Smooth muscle cell (in vitro differentiated cells): Measurements from ENCODE around the gene MARK3. TPM values are rescaled to one million over a fixed set of nuclear protein-coding genes. Genes with fewer than 3 reads are reported as not detected.

ENCODE experiments used
- DNase-seq: peaks from one replicate; lab custom pipeline; 2025; ENCODE audit not compliant: unreplicated experiment; lab: John Stamatoyannopoulos, UW
- H2AFZ ChIP-seq: fragments of 200-600 bp; sonication (generic); 2 replicates; pipeline ENCODE4 v1.6.0; 2016; ENCODE audit warnings: antibody characterized with exemption, low read depth, mild to moderate bottlenecking
- H3F3A ChIP-seq: fragments of 200-600 bp; sonication (generic); 2 replicates; pipeline ENCODE4 v1.6.0; 2017; ENCODE audit warnings: antibody characterized with exemption, low read depth
- H3K27ac ChIP-seq: fragments of 200-600 bp; sonication (generic); 2 replicates; pipeline ENCODE4 v1.5.1; 2016; ENCODE audit warnings: low read depth, mild to moderate bottlenecking
- H3K27me3 ChIP-seq: fragments of 200-600 bp; sonication (generic); 2 replicates; pipeline ENCODE4 v1.6.1; 2016; ENCODE audit warnings: low read depth, mild to moderate bottlenecking
- H3K36me3 ChIP-seq: fragments of 200-600 bp; sonication (generic); 2 replicates; pipeline ENCODE4 v1.5.1; 2016; ENCODE audit warnings: low read depth
- H3K4me1 ChIP-seq: fragments of 200-600 bp; sonication (generic); 2 replicates; pipeline ENCODE4 v1.5.1; 2016; ENCODE audit warnings: low read depth
- H3K4me2 ChIP-seq: fragments of 200-600 bp; sonication (generic); 2 replicates; pipeline ENCODE4 v1.6.0; 2016; ENCODE audit warnings: mild to moderate bottlenecking
- H3K4me3 ChIP-seq: fragments of 200-600 bp; sonication (generic); 2 replicates; pipeline ENCODE4 v1.5.1; 2016; ENCODE audit warnings: mild to moderate bottlenecking
- H3K79me2 ChIP-seq: fragments of 200-600 bp; sonication (generic); 2 replicates; pipeline ENCODE4 v1.6.0; 2016; ENCODE audit warnings: low read depth, mild to moderate bottlenecking
- H3K9ac ChIP-seq: fragments of 200-600 bp; sonication (generic); 2 replicates; pipeline ENCODE4 v1.6.0; 2016; ENCODE audit warnings: low read depth
- H3K9me3 ChIP-seq: fragments of 200-600 bp; sonication (generic); replicated peaks from 2 replicates; pipeline ENCODE4 v1.5.1; 2016; ENCODE audit warnings: low read depth
- H4K20me1 ChIP-seq: fragments of 200-600 bp; sonication (generic); 2 replicates; pipeline ENCODE4 v1.6.0; 2016; ENCODE audit warnings: low read depth
- WGBS: methylation state at CpG from one replicate; pipeline ENCODE4 v1.1.7; 2016; ENCODE audit warnings: low lambda C conversion rate; 5-methylcytosine and 5-hydroxymethylcytosine counted together
- polyA plus RNA-seq: library from polyadenylated mRNA; unstranded; fragments of >200 nt; fragmentation: Nextera tagmentation; extraction: Ambion mirVana; gene quantifications from 2 replicates; pipeline ENCODE4 v1.2.1, GENCODE V29; 2016
- total RNA-seq: library from RNA; depleted of rRNA; stranded (reverse); fragments of >200 nt; gene quantifications from 2 replicates; pipeline ENCODE4 v1.2.3, GENCODE V29; 2014
- TF ChIP-seq, protein P1 (sequence below): fragments of 200-600 bp; sonication (generic); IDR thresholded peaks from 2 replicates; pipeline ENCODE4 v1.5.1; 2017; ENCODE audit warnings: borderline replicate concordance, mild to moderate bottlenecking, antibody characterized with exemption; ENCODE audit not compliant: insufficient read depth, poor library complexity, severe bottlenecking

MARK3 gene
- total and polyA plus RNA-seq, 2 experiments from 2014 or later = 63.2 to 68.4 TPM

DNA sequence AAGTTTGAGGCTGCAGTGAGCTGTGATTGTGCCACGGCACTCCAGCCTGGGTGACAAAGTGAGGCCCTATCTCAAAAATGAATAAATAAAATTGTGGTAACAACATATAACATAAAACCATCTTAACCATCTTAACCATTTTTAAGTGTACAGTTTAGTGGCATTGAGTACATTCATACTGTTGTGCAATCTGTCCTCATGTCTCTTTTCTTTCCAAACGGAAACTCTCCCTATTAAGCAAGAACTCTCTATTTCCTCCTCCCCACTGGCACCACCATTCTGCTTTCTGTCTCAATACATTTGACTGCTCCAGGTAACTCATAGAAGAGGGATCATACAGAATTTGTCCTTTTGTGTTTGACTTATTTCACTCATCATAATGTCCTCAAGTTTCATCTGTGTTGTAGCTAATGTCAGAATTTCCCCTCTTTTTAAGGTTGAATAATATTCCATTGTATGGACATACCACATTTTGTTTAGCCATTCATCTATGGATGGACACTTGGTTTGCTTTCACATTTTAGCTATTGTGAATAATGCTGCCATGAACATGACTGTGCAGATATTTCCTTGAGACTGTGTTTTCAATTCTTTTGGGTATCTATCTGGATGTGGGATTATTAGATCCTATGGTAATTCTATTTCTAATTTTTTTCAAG lies 4.4 kb upstream of the MARK3 start:
- TF ChIP-seq, protein P1, sequence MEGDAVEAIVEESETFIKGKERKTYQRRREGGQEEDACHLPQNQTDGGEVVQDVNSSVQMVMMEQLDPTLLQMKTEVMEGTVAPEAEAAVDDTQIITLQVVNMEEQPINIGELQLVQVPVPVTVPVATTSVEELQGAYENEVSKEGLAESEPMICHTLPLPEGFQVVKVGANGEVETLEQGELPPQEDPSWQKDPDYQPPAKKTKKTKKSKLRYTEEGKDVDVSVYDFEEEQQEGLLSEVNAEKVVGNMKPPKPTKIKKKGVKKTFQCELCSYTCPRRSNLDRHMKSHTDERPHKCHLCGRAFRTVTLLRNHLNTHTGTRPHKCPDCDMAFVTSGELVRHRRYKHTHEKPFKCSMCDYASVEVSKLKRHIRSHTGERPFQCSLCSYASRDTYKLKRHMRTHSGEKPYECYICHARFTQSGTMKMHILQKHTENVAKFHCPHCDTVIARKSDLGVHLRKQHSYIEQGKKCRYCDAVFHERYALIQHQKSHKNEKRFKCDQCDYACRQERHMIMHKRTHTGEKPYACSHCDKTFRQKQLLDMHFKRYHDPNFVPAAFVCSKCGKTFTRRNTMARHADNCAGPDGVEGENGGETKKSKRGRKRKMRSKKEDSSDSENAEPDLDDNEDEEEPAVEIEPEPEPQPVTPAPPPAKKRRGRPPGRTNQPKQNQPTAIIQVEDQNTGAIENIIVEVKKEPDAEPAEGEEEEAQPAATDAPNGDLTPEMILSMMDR = no peak
- Histone ChIP-seq H4K20me1 (peaks cover 4% of the 10 kb centered on the region), H3K4me3 (no peak overlapping the region), H3K27ac (no peak overlapping the region), H3K4me2 (no peak overlapping the region), H3F3A (peaks cover 6% of the 10 kb centered on the region), H3K9ac (no peak overlapping the region), H3K4me1 (no peaks in the 10 kb centered on the region), H3K9me3 (no peaks in the 10 kb centered on the region), H2AFZ (no peak overlapping the region), H3K36me3 (no peaks in the 10 kb centered on the region), H3K79me2 (peaks cover 2% of the 10 kb centered on the region), H3K27me3 (no peaks in the 10 kb centered on the region)
- DNase-seq = no peak
- WGBS = 0% methylated on average over 2 of the region's 2 CpGs

DNA sequence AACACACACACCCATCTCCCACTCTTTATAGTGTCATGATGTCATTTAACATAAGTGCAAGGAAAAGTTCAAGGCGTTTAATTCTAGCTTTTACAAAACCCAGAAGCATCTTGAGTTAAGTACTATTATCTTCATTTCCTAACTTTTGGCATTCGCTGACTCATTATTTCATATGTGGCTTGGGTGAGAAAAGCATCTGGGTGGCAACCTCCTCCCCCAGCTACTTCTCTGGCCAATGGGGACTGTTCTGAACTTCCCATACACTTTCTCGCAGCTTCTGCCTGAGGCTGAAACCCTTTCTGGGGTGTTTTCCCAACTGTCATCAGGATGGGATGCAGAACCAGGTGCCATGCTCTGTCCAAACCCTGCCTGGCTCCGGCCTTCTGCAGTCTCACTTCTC lies 2.8 kb upstream of the MARK3 start:
- H3K4me1 ChIP-seq = peaks cover 8% of the 10 kb centered on the region
- H3K9me3 ChIP-seq = no peaks in the 10 kb centered on the region
- no peak overlapping the region for H3K4me3 ChIP-seq
- H3K27ac ChIP-seq = peak overlapping the region; percentile 55
- no peak overlapping the region for H3K9ac ChIP-seq
- 11% methylated on average over 4 of the region's 4 CpGs for whole genome bisulfite sequencing
- H3K79me2 ChIP-seq = peaks cover 17% of the 10 kb centered on the region
- peak overlapping the region; percentile 54 for H3K4me2 ChIP-seq
- H3K36me3 ChIP-seq = no peaks in the 10 kb centered on the region
- peaks cover 20% of the 10 kb centered on the region for H4K20me1 ChIP-seq
- TF ChIP-seq, protein P1 = no peak
- no peak for DNase-seq
- no peak overlapping the region for H2AFZ ChIP-seq
- H3F3A ChIP-seq = peaks cover 6% of the 10 kb centered on the region
- no peaks in the 10 kb centered on the region for H3K27me3 ChIP-seq

DNA sequence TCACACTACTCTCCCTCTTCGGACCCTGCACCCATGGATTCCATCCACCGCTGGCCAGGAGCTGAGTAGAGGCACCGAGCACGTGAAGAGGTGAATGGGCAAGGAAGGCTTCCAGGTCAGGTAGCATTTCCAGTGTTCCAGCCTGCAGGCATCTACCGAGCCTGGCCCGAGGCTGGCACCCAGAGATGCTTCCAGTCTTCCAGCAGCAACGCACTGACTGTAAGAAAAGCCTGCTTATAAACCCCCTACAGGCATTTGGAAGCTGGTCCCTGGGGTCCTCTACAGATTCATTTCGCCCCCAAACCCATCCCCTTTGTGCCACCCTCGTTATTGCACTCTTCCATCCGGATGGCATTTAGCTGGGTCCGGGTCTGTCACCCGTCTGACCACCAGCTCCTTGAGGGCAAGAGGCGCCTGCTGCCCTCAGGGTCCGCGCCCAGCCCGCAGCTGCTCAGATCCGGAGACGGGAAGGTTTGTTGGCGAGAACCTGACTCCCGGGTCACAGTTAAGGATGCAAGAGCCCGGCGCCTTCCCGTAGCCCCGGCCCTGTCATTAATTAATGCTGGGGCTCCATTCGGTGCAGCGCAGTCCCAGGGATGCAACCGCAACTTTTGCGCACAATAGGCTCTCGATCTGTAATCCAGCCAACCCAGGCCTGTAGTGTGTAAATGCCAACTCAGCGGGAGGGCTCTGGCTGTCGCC lies 614 bp upstream of the MARK3 start:
- WGBS = 16% methylated on average over 31 of the region's 31 CpGs
- Histone ChIP-seq H3K4me2 (peak overlapping the region; percentile 96), H3K4me3 (peak overlapping the region; percentile 87), H3K27me3 (no peaks in the 10 kb centered on the region), H2AFZ (peak overlapping the region; percentile 92), H3F3A (peaks cover 6% of the 10 kb centered on the region), H3K36me3 (no peaks in the 10 kb centered on the region), H3K4me1 (peaks cover 19% of the 10 kb centered on the region), H4K20me1 (peaks cover 42% of the 10 kb centered on the region), H3K9ac (peak overlapping the region; percentile 53), H3K9me3 (no peaks in the 10 kb centered on the region), H3K27ac (peak overlapping the region; percentile 96), H3K79me2 (peaks cover 39% of the 10 kb centered on the region)
- TF ChIP-seq, protein P1 = no peak
- no peak for DNase-seq
